SIG-M5 treated with dmso at 0.1 percent for 504 hours (cell line): Measurements from ENCODE around the gene MDFI.

Source experiments
- DNase-seq: peaks from one replicate; lab custom pipeline; 2025; ENCODE audit not compliant: unreplicated experiment; lab: John Stamatoyannopoulos, UW

MDFI gene

GRCh38 chr6:41685641-41686380, 47.5 kb downstream of the MDFI start:
- no peak for DNase-seq

- DNase-seq, result no peak
Observed at GRCh38 chr6:41687501-41688175, 49.4 kb downstream of the MDFI start.

GRCh38 chr6:41688256-41688965, 50.1 kb downstream of the MDFI start:
- no peak for DNase-seq

- no peak for DNase-seq
Observed at GRCh38 chr6:41689171-41690008, 51.1 kb downstream of the MDFI start.

- DNase-seq, result no peak
Observed at GRCh38 chr6:41690541-41691330, 52.5 kb downstream of the MDFI start.

GRCh38 chr6:41691426-41692079, 53.3 kb downstream of the MDFI start:
- no peak for DNase-seq

- no peak for DNase-seq
Observed at GRCh38 chr6:41692080-41692675, 53.9 kb downstream of the MDFI start.

- DNase-seq, result no peak
Observed at GRCh38 chr6:41692730-41693129, 54.5 kb downstream of the MDFI start.

- no peak for DNase-seq
Observed at GRCh38 chr6:41693281-41694240, 55.3 kb downstream of the MDFI start.

- DNase-seq, result no peak
Observed at GRCh38 chr6:41694815-41695526, 56.7 kb downstream of the MDFI start.

GRCh38 chr6:41695825-41696224, 57.6 kb downstream of the MDFI start:
- DNase-seq, result no peak

GRCh38 chr6:41696788-41697187, 58.5 kb downstream of the MDFI start:
- no peak for DNase-seq

- DNase-seq, result no peak
Observed at GRCh38 chr6:41697861-41698781, 59.9 kb downstream of the MDFI start.

GRCh38 chr6:41699063-41699462, 60.8 kb downstream of the MDFI start:
- DNase-seq, result no peak

GRCh38 chr6:41700463-41701347, 62.4 kb downstream of the MDFI start:
- no peak for DNase-seq
